ENCODE data around the gene ERCC2. TPM values are rescaled to one million over a fixed set of nuclear protein-coding genes. Genes with fewer than 3 reads are reported as not detected.

The ERCC2 gene
- total and polyA plus RNA-seq, 4 donors, result 3.3 to 8.7 (median 8.2) TPM

DNA sequence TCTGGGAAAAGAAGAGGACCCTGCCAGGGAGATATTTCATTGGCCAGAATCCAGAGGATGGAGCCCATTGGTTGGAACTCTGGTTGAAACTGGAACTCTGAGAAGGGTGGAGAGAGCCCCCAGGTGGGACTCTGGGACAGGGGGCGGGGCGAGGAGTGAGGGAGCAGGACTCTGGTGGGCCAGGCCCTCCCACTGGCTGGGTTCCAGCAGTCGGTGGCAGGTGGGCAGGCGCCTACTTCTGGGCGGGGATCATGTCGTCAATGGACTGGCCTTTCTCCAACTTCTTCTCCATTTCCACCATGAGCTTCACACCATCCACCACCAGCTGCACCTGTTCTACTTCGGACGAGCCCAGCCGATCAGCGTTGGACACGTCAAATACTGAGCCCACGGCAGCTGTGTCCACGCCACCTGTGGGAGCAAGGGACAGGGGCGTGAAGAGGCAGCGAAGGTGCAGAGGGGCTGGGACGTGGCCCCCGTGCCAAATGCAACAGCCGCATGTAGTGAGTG is 63.8 kb downstream of the ERCC2 start (continued):
- TF ChIP-seq, protein P1, sequence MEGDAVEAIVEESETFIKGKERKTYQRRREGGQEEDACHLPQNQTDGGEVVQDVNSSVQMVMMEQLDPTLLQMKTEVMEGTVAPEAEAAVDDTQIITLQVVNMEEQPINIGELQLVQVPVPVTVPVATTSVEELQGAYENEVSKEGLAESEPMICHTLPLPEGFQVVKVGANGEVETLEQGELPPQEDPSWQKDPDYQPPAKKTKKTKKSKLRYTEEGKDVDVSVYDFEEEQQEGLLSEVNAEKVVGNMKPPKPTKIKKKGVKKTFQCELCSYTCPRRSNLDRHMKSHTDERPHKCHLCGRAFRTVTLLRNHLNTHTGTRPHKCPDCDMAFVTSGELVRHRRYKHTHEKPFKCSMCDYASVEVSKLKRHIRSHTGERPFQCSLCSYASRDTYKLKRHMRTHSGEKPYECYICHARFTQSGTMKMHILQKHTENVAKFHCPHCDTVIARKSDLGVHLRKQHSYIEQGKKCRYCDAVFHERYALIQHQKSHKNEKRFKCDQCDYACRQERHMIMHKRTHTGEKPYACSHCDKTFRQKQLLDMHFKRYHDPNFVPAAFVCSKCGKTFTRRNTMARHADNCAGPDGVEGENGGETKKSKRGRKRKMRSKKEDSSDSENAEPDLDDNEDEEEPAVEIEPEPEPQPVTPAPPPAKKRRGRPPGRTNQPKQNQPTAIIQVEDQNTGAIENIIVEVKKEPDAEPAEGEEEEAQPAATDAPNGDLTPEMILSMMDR (IDR thresholded peaks at IDR 0.05; ENCODE audit: low read depth, low read length, missing input control), result no peak

DNA sequence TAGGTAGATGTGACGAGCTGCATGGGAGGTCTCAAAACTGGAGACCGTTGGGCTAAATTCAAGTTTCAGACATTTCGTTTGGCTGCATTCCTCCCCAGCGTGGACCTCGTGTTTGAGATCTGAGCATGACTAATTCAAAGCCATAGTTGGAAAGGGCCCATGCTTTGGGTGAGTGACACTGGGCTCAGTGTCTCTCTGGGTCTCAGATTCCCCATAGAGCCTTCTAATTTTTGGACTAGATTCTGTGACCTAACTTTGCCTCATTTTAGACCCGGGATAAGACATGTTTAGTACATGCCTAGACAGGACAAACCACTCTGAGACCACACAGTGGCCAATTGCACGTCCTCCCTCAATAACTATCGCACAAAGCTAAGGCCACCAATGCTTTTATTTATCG is 64.3 kb downstream of the ERCC2 start:
- Histone ChIP-seq H3K4me1 (ENCODE audit: control insufficient read depth in 4 of 4, insufficient read depth in 4 of 4, low read length in 3 of 4) (peaks cover 0 to 5% (median under 1%) of the 10 kb centered on the region in 4 donors), H3K4me3 (ENCODE audit: low read depth in 1 of 3, low read length in 3 of 3) (no peak overlapping the region), H3K27ac (ENCODE audit: low read depth in 1 of 2, low read length in 2 of 2) (peak overlapping the region in 1 of 2 donors; percentile 33), H3K36me3 (ENCODE audit: control insufficient read depth in 4 of 4, insufficient read depth in 3 of 4, low read depth in 1 of 4, low read length in 3 of 4) (peaks cover 0 to 9% (median 3%) of the 10 kb centered on the region in 4 donors), H3K27me3 (ENCODE audit: control insufficient read depth in 4 of 4, insufficient read depth in 4 of 4, low read length in 3 of 4) (no peaks in the 10 kb centered on the region), H3K9me3 (ENCODE audit: control insufficient read depth in 4 of 4, low read length in 3 of 4) (no peaks in the 10 kb centered on the region), H3K9ac (ENCODE audit: low read depth in 1 of 2, low read length in 2 of 2) (no peak overlapping the region)
- DNase-seq (ENCODE audit: low spot score), result no peak
- WGBS, result 56% methylated on average over 9 of the region's 9 CpGs
- TF ChIP-seq RXRA (IDR thresholded peaks at IDR 0.05), result peak; percentile 27 to 80
- no peak for TF ChIP-seq NR2F2 (IDR thresholded peaks at IDR 0.05)

DNA sequence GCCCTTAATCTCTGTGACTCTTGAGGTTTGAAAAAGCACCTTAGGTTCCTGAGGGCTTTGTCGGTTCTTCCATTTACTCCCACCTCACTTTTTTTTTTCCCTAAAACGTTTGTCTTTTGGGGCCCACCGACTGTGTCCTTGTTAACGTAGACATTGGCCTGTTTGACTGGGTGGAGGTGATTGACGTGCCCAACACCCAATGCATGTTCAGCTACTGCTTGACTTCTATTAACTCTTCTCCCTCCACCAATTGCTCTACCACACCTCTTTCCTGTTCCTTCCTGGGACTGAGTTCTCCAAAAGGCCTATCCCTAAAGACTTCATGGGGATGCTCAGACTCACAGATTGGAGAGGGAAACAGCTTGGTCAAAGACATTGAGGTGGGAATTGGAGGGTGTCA is 65.0 kb downstream of the ERCC2 start:
- Histone ChIP-seq H3K36me3 (ENCODE audit: control insufficient read depth in 4 of 4, insufficient read depth in 3 of 4, low read depth in 1 of 4, low read length in 3 of 4) (peaks cover 0 to 9% (median 3%) of the 10 kb centered on the region in 4 donors), H3K4me1 (ENCODE audit: control insufficient read depth in 4 of 4, insufficient read depth in 4 of 4, low read length in 3 of 4) (peaks cover 0 to 8% (median 2%) of the 10 kb centered on the region in 4 donors), H3K27me3 (ENCODE audit: control insufficient read depth in 4 of 4, insufficient read depth in 4 of 4, low read length in 3 of 4) (no peaks in the 10 kb centered on the region), H3K9ac (ENCODE audit: low read depth in 1 of 2, low read length in 2 of 2) (no peak overlapping the region), H3K4me3 (ENCODE audit: low read depth in 1 of 3, low read length in 3 of 3) (no peak overlapping the region), H3K27ac (ENCODE audit: low read depth in 1 of 2, low read length in 2 of 2) (no peak overlapping the region), H3K9me3 (ENCODE audit: control insufficient read depth in 4 of 4, low read length in 3 of 4) (no peaks in the 10 kb centered on the region)
- TF ChIP-seq, protein P2, sequence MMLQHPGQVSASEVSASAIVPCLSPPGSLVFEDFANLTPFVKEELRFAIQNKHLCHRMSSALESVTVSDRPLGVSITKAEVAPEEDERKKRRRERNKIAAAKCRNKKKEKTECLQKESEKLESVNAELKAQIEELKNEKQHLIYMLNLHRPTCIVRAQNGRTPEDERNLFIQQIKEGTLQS (IDR thresholded peaks at IDR 0.05), result no peak
- no peak for TF ChIP-seq HNF4G (IDR thresholded peaks at IDR 0.05)
- TF ChIP-seq, protein P3, sequence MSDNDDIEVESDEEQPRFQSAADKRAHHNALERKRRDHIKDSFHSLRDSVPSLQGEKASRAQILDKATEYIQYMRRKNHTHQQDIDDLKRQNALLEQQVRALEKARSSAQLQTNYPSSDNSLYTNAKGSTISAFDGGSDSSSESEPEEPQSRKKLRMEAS (IDR thresholded peaks at IDR 0.05), result no peak
- TF ChIP-seq, protein P1 (IDR thresholded peaks at IDR 0.05; ENCODE audit: low read depth, low read length, missing input control), result no peak
- TF ChIP-seq YY1 (IDR thresholded peaks at IDR 0.05), result no peak
- TF ChIP-seq, protein P4, sequence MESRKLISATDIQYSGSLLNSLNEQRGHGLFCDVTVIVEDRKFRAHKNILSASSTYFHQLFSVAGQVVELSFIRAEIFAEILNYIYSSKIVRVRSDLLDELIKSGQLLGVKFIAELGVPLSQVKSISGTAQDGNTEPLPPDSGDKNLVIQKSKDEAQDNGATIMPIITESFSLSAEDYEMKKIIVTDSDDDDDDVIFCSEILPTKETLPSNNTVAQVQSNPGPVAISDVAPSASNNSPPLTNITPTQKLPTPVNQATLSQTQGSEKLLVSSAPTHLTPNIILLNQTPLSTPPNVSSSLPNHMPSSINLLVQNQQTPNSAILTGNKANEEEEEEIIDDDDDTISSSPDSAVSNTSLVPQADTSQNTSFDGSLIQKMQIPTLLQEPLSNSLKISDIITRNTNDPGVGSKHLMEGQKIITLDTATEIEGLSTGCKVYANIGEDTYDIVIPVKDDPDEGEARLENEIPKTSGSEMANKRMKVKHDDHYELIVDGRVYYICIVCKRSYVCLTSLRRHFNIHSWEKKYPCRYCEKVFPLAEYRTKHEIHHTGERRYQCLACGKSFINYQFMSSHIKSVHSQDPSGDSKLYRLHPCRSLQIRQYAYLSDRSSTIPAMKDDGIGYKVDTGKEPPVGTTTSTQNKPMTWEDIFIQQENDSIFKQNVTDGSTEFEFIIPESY (IDR thresholded peaks at IDR 0.05), result no peak
- no peak for TF ChIP-seq RAD21 (IDR thresholded peaks at IDR 0.05)
- no peak for TF ChIP-seq TAF1 (conservative IDR thresholded peaks at IDR 0.05)
- no peak for TF ChIP-seq SP1 (IDR thresholded peaks at IDR 0.05)
- no peak for TF ChIP-seq GABPA (IDR thresholded peaks at IDR 0.05 in 1 of 2, conservative IDR thresholded peaks at IDR 0.05 in 1 of 2)
- TF ChIP-seq FOXA1 (IDR thresholded peaks at IDR 0.05), result no peak
- TF ChIP-seq HNF4A (conservative IDR thresholded peaks at IDR 0.05), result no peak
- TF ChIP-seq RXRA (IDR thresholded peaks at IDR 0.05), result no peak
- TF ChIP-seq, protein P5, sequence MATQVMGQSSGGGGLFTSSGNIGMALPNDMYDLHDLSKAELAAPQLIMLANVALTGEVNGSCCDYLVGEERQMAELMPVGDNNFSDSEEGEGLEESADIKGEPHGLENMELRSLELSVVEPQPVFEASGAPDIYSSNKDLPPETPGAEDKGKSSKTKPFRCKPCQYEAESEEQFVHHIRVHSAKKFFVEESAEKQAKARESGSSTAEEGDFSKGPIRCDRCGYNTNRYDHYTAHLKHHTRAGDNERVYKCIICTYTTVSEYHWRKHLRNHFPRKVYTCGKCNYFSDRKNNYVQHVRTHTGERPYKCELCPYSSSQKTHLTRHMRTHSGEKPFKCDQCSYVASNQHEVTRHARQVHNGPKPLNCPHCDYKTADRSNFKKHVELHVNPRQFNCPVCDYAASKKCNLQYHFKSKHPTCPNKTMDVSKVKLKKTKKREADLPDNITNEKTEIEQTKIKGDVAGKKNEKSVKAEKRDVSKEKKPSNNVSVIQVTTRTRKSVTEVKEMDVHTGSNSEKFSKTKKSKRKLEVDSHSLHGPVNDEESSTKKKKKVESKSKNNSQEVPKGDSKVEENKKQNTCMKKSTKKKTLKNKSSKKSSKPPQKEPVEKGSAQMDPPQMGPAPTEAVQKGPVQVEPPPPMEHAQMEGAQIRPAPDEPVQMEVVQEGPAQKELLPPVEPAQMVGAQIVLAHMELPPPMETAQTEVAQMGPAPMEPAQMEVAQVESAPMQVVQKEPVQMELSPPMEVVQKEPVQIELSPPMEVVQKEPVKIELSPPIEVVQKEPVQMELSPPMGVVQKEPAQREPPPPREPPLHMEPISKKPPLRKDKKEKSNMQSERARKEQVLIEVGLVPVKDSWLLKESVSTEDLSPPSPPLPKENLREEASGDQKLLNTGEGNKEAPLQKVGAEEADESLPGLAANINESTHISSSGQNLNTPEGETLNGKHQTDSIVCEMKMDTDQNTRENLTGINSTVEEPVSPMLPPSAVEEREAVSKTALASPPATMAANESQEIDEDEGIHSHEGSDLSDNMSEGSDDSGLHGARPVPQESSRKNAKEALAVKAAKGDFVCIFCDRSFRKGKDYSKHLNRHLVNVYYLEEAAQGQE (IDR thresholded peaks at IDR 0.05), result no peak
- no peak for DNase-seq (ENCODE audit: low spot score)
- 20% methylated on average over 5 of the region's 5 CpGs for WGBS

Data from liver (tissue), 9 donors.